Lung (tissue), 12 donors: Measurements from ENCODE around the gene NAT14. TPM values are rescaled to one million over a fixed set of nuclear protein-coding genes. Genes with fewer than 3 reads are reported as not detected.
"Not testable (repeated sequence)": the region's sequence is repeated elsewhere in the genome, so short reads cannot be mapped to it uniquely, and the experiment has no call there.

Experiments used
- ATAC-seq: fragments of 200-7000 bp; cut with Tn5 transposase; one replicate; pipeline ENCODE4 v1.9.1; 2020; ENCODE audit warnings: moderate number of reproducible peaks; ENCODE audit not compliant: insufficient read depth, low FRiP score
- DNase-seq, 3 donors: peaks; one replicate each; pipeline ENCODE4 v3.0.0-alpha.2; 2013 to 2017
- H3K27ac ChIP-seq, 2 donors: one replicate each; pipeline ENCODE4 v1.5.1; 2013; ENCODE audit warnings: mild to moderate bottlenecking in 2 of 2, moderate library complexity in 2 of 2, control low read depth in 1 of 2, inconsistent platforms in 1 of 2, low read depth in 1 of 2, low read length in 1 of 2
- H3K27me3 ChIP-seq, 3 donors: one replicate each; pipeline ENCODE4 v1.5.1; 2013; ENCODE audit warnings: low read length in 2 of 3; ENCODE audit not compliant: control insufficient read depth in 3 of 3, insufficient read depth in 3 of 3
- H3K36me3 ChIP-seq, 4 donors: one replicate each; pipeline ENCODE4 v1.5.1; 2013; ENCODE audit warnings: low read length in 4 of 4, mild to moderate bottlenecking in 1 of 4, moderate library complexity in 1 of 4; ENCODE audit not compliant: control insufficient read depth in 4 of 4, insufficient read depth in 4 of 4
- H3K4me1 ChIP-seq, 5 donors: one replicate each; pipeline ENCODE4 v1.5.1; 2013; ENCODE audit warnings: low read length in 5 of 5, mild to moderate bottlenecking in 2 of 5, moderate library complexity in 1 of 5; ENCODE audit not compliant: control insufficient read depth in 5 of 5, insufficient read depth in 5 of 5
- H3K4me3 ChIP-seq: one replicate; pipeline ENCODE4 v1.5.1; 2013; ENCODE audit warnings: mild to moderate bottlenecking, control low read depth, moderate library complexity
- H3K9ac ChIP-seq, 2 donors: one replicate each; pipeline ENCODE4 v1.5.1; 2013; ENCODE audit warnings: low read length in 2 of 2, control low read depth in 1 of 2; ENCODE audit not compliant: insufficient read depth in 1 of 2
- H3K9me3 ChIP-seq, 4 donors: one replicate each; pipeline ENCODE4 v1.5.1; 2013; ENCODE audit warnings: low read length in 3 of 4, mild to moderate bottlenecking in 1 of 4, moderate library complexity in 1 of 4; ENCODE audit not compliant: control insufficient read depth in 4 of 4, insufficient read depth in 3 of 4
- WGBS, 2 donors: extraction: QIAGEN DNeasy Blood & Tissue Kit; methylation state at CpG; one replicate each; pipeline ENCODE4 v1.1.7; 2013; 5-methylcytosine and 5-hydroxymethylcytosine counted together
- polyA plus RNA-seq, 2 donors: library from polyadenylated mRNA; stranded (reverse); fragments of 200-250 nt; gene quantifications; one replicate each; pipeline ENCODE4 v1.2.1, GENCODE V29; 2013
- total RNA-seq, 2 donors: library from RNA; depleted of rRNA in 1 of 2; stranded (reverse); fragments of >200 nt in 1 of 2; gene quantifications; one replicate each; pipeline ENCODE4 v1.2.1, GENCODE V29; 2014 to 2021
- TF ChIP-seq, protein P1 (sequence below): IDR thresholded peaks from 2 replicates; pipeline ENCODE4 v1.5.1; 2012; ENCODE audit warnings: mild to moderate bottlenecking; ENCODE audit errors: control extremely low read depth, extremely low read depth
- donor health status: control.
- donor health status: control.
- donor health status: Bipolar disorder and iron deficiency.
- donor health status: healthy.
- donor health status: DM: yes; HTN: yes; CAD: no.

The NAT14 gene
- total and polyA plus RNA-seq, 4 donors = 17.7 to 46.2 (median 33.2) TPM

- Histone ChIP-seq H3K9me3 (peaks cover 0 to 5% (median 0%) of the 10 kb centered on the region in 4 donors), H3K27ac (no peak overlapping the region), H3K9ac (no peak overlapping the region), H3K36me3 (no peaks in the 10 kb centered on the region), H3K4me1 (peaks cover 0 to 5% (median 5%) of the 10 kb centered on the region in 5 donors), H3K4me3 (no peak overlapping the region), H3K27me3 (peaks cover 10 to 79% (median 34%) of the 10 kb centered on the region in 3 donors)
- TF ChIP-seq, protein P1, sequence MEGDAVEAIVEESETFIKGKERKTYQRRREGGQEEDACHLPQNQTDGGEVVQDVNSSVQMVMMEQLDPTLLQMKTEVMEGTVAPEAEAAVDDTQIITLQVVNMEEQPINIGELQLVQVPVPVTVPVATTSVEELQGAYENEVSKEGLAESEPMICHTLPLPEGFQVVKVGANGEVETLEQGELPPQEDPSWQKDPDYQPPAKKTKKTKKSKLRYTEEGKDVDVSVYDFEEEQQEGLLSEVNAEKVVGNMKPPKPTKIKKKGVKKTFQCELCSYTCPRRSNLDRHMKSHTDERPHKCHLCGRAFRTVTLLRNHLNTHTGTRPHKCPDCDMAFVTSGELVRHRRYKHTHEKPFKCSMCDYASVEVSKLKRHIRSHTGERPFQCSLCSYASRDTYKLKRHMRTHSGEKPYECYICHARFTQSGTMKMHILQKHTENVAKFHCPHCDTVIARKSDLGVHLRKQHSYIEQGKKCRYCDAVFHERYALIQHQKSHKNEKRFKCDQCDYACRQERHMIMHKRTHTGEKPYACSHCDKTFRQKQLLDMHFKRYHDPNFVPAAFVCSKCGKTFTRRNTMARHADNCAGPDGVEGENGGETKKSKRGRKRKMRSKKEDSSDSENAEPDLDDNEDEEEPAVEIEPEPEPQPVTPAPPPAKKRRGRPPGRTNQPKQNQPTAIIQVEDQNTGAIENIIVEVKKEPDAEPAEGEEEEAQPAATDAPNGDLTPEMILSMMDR = no peak
- WGBS, 2 donors = 33 to 34% methylated on average over 12 to 16 of the region's 16 CpGs
- DNase-seq = peak in 2 of 3 donors; percentile 26 to 27
- no peak for ATAC-seq
These were observed 37.4 kb upstream of the NAT14 start for GRCh38 chr19:55447421-55448174.

DNA sequence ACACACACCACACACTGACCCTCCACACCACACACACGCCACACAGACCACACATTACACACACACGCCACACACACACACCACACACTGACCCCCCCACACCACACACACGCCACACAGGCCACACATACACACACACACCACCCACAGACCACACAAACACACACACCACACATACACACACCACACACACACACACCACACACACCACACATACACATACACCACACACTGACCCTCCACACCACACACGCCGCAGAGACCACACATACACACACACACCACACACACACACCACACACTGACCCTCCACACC lies 36.9 kb upstream of the NAT14 start:
- H3K27ac ChIP-seq, H3K36me3 ChIP-seq, ATAC-seq, DNase-seq, H3K9me3 ChIP-seq, H3K4me1 ChIP-seq, H3K4me3 ChIP-seq, H3K9ac ChIP-seq: not testable (repeated sequence)
- WGBS, 2 donors = 92 to 93% methylated on average over 5 of the region's 5 CpGs
- peaks cover 11 to 75% (median 34%) of the 10 kb centered on the region in 3 donors for H3K27me3 ChIP-seq

DNA sequence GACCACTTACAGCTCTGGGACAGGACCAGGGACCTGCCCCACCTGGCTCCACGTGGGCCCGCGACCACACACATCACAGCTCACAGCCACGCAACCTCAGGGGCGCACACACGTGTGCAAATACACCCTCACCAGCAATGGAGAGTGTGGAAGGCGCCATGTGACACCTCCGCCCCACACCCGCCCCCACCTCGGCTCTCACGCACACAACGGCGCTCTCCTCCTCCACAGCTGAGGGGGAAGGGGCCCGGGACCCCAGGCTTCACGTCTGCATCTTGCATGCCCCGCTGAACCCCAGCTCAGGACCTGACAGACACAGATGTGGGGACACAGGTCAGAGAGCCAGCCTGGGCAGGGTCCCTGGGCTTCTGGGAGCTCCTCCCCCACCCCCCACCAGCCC lies 35.5 kb upstream of the NAT14 start:
- Histone ChIP-seq H3K9me3 (peaks cover 0 to 2% (median 0%) of the 10 kb centered on the region in 4 donors), H3K36me3 (peaks cover 0 to under 1% (median 0%) of the 10 kb centered on the region in 4 donors), H3K4me3 (no peak overlapping the region), H3K27me3 (peaks cover 11 to 62% (median 23%) of the 10 kb centered on the region in 3 donors), H3K4me1 (peaks cover 0 to 6% (median 5%) of the 10 kb centered on the region in 5 donors), H3K9ac (no peak overlapping the region), H3K27ac (no peak overlapping the region)
- WGBS, 2 donors = 36 to 37% methylated on average over 16 of the region's 16 CpGs
- no peak for ATAC-seq
- no peak for DNase-seq
- TF ChIP-seq, protein P1 = no peak

DNA sequence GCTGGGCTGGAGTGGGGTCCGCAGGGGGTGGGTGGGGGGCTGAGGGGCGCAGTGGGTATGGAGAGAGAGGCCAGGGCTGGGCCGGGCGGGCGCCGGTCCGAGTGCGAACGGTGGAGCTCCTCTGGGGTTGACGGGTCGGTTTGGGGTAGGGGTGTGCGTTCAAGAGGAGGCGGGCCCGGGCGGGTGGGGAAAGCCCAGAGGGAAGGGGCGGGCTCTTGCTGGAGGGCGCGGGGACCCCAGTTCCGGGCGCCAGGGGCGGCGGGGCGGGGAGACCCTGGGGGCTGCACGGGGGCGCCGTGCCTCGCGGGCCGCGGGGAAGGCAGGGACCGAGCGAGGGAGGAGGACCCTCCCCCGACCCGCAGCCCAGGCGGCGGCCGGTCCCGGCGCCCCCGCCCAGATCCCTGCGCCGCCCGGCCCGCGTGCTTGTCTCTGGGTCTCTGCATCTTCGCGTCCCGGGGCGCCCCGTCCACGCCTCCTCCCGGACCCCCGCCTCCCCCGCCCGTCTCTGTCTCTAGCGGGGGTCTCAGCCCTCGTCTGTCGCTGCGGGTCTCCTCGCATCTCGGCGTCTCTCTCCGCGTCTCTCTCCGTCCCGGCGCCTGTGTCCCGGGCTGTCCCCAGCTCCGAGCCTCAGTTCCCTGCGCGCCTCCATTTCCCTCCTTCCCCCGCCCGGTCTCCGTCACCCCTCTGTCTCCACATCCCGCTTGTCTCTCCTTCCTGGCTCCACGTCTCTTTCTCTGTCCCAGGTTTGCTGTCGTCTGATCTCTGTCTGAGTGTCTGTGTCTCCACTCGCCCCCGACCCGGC lies 33.6 kb upstream of the NAT14 start:
- H3K9ac ChIP-seq = no peak overlapping the region
- WGBS, 2 donors = 2% methylated on average over 28 to 79 of the region's 80 CpGs
- no peaks in the 10 kb centered on the region for H3K9me3 ChIP-seq
- TF ChIP-seq, protein P1 = no peak
- DNase-seq (no peak), ATAC-seq (no peak)
- no peak overlapping the region for H3K4me3 ChIP-seq
- H3K4me1 ChIP-seq = peaks cover 0 to 6% (median 5%) of the 10 kb centered on the region in 5 donors
- no peak overlapping the region for H3K27ac ChIP-seq
- H3K27me3 ChIP-seq = peaks cover 7 to 47% (median 16%) of the 10 kb centered on the region in 3 donors
- peaks cover 0 to 16% (median 0%) of the 10 kb centered on the region in 4 donors for H3K36me3 ChIP-seq
